ENCODE data around the gene GRIK4. TPM values are rescaled to one million over a fixed set of nuclear protein-coding genes. Genes with fewer than 3 reads are reported as not detected.

Gene GRIK4
- total RNA-seq, 2 experiments from 2014 or later = 0.06 TPM; not detected in 1

- no peaks in the 10 kb centered on the region for H3K79me2 ChIP-seq (ENCODE audit: insufficient read depth, low read depth, low read length)
- intact Hi-C loops (cut with micrococcal nuclease; ENCODE audit: unreplicated experiment) = no loop called here
- no peak for DNase-seq (ENCODE audit: low spot score)
- H3K4me3 ChIP-seq (ENCODE audit: low read depth, low read length, poor library complexity, severe bottlenecking) = no peak overlapping the region
- no peak for TF ChIP-seq EZH2phosphoT487 (IDR thresholded peaks at IDR 0.05; ENCODE audit: borderline replicate concordance, low read depth, low read length)
- no peak for TF ChIP-seq CTCF (conservative IDR thresholded peaks at IDR 0.05; ENCODE audit: low read length)
- CTCF ChIA-PET (ENCODE audit: unreplicated experiment) = no interaction called here
- H3K4me1 ChIP-seq (ENCODE audit: insufficient read depth, low read length, poor library complexity, severe bottlenecking) = no peaks in the 10 kb centered on the region
- H3K9me3 ChIP-seq (ENCODE audit: low read length) = no peaks in the 10 kb centered on the region
- BruUV-seq (replicated peaks) = no TSS peak
- no peak overlapping the region for H2AFZ ChIP-seq (ENCODE audit: low read length)
- POLR2A ChIA-PET = interaction anchor here (0.6 to 2.3 kb wide), 3 partner anchors 14 to 194 kb away, joined by 4 to 5 read pairs (median 4); no protein-coding TSS in a partner anchor
- H3K4me2 ChIP-seq (ENCODE audit: low read length) = no peak overlapping the region
- no peaks in the 10 kb centered on the region for H3K9me2 ChIP-seq (ENCODE audit: insufficient read depth, low read length)
- no peak overlapping the region for H3K27ac ChIP-seq (ENCODE audit: low read depth, low read length, poor library complexity, severe bottlenecking)
- H4K20me1 ChIP-seq (ENCODE audit: insufficient read depth, low read length) = no peaks in the 10 kb centered on the region
- H3K36me3 ChIP-seq (ENCODE audit: insufficient read depth, low read length) = no peaks in the 10 kb centered on the region
These were observed 235.5 kb downstream of the GRIK4 start for GRCh38 chr11:120746836-120747609.

- H4K20me1 ChIP-seq (ENCODE audit: insufficient read depth, low read length) = no peaks in the 10 kb centered on the region
- H3K4me2 ChIP-seq (ENCODE audit: low read length) = no peak overlapping the region
- BruUV-seq (replicated peaks) = no TSS peak
- H3K4me1 ChIP-seq (ENCODE audit: insufficient read depth, low read length, poor library complexity, severe bottlenecking) = no peaks in the 10 kb centered on the region
- no peak overlapping the region for H3K27ac ChIP-seq (ENCODE audit: low read depth, low read length, poor library complexity, severe bottlenecking)
- no peaks in the 10 kb centered on the region for H3K9me3 ChIP-seq (ENCODE audit: low read length)
- CTCF ChIA-PET (ENCODE audit: unreplicated experiment) = no interaction called here
- H3K4me3 ChIP-seq (ENCODE audit: low read depth, low read length, poor library complexity, severe bottlenecking) = no peak overlapping the region
- no peaks in the 10 kb centered on the region for H3K36me3 ChIP-seq (ENCODE audit: insufficient read depth, low read length)
- no peaks in the 10 kb centered on the region for H3K79me2 ChIP-seq (ENCODE audit: insufficient read depth, low read depth, low read length)
- no peaks in the 10 kb centered on the region for H3K9me2 ChIP-seq (ENCODE audit: insufficient read depth, low read length)
- DNase-seq (ENCODE audit: low spot score) = no peak
- no peak for TF ChIP-seq EZH2phosphoT487 (IDR thresholded peaks at IDR 0.05; ENCODE audit: borderline replicate concordance, low read depth, low read length)
- no peak for TF ChIP-seq CTCF (conservative IDR thresholded peaks at IDR 0.05; ENCODE audit: low read length)
- intact Hi-C loops (cut with micrococcal nuclease; ENCODE audit: unreplicated experiment) = no loop called here
- POLR2A ChIA-PET = interaction anchor here (0.6 kb wide), 1 partner anchor 196 kb away, joined by 4 read pairs; no protein-coding TSS in a partner anchor
- H2AFZ ChIP-seq (ENCODE audit: low read length) = no peak overlapping the region
These were observed 236.6 kb downstream of the GRIK4 start for GRCh38 chr11:120747850-120748814.

Data from OCI-LY7 (cell line).